22Rv1 (cell line): ENCODE results near the gene ZNF3.

Source experiments
- ZFX ChIP-seq: fragments of 450-650 bp; IDR thresholded peaks from 2 replicates; pipeline ENCODE4 v1.6.1; 2017; ENCODE audit warnings: antibody characterized with exemption, borderline replicate concordance
- TF ChIP-seq, protein P1 (sequence below): fragments of 450-650 bp; IDR thresholded peaks from 2 replicates; pipeline ENCODE4 v1.5.1; 2017; ENCODE audit warnings: mild to moderate bottlenecking

DNA sequence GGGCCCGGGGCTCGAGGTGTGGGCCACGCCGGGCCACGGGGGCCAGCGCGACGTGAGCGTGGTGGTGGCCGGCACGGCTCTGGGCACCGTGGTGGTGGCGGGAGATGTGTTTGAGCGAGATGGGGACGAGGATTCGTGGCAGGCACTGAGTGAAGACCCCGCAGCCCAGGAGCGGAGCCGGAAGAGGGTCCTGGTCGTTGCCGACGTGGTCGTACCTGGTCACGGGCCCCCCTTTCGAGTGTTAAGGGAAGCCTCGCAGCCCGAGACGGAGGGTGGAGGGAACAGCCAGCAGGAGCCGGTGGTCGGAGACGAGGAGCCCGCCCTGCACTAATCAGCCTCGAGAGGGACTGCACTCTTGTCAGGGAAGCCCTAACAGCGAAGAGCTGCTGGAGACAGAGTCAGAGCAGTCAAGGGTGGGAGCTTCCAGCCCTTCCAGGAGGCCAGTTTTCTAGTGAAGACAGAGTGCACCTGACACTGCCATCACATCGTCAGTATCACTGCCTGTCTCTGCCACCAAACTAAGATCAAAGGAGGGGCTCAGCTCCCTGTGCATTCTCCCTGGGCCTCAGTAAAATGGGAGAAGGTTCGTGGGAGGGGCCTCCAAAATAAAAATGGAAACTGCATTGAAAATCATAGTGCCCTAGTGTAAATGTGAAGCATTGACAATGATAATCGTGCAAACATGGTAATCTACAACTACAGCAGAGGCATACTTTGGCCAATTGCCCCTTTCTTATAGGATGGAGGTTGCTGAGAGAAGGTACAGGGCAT is 46.5 kb upstream of the ZNF3 start:
- TF ChIP-seq, protein P1, sequence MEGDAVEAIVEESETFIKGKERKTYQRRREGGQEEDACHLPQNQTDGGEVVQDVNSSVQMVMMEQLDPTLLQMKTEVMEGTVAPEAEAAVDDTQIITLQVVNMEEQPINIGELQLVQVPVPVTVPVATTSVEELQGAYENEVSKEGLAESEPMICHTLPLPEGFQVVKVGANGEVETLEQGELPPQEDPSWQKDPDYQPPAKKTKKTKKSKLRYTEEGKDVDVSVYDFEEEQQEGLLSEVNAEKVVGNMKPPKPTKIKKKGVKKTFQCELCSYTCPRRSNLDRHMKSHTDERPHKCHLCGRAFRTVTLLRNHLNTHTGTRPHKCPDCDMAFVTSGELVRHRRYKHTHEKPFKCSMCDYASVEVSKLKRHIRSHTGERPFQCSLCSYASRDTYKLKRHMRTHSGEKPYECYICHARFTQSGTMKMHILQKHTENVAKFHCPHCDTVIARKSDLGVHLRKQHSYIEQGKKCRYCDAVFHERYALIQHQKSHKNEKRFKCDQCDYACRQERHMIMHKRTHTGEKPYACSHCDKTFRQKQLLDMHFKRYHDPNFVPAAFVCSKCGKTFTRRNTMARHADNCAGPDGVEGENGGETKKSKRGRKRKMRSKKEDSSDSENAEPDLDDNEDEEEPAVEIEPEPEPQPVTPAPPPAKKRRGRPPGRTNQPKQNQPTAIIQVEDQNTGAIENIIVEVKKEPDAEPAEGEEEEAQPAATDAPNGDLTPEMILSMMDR = no peak
- TF ChIP-seq ZFX = no peak
